KMS-11 (cell line): ENCODE data around the gene PDCD1.
A peak's percentile ranks its signal among the peaks of the same experiment; 100 is the strongest.

Experiments
- H2AFZ ChIP-seq: fragments of 200-600 bp; sonication (generic); 2 replicates; pipeline ENCODE4 v1.6.1; 2016; ENCODE audit warnings: antibody characterized with exemption, mixed run types, low read depth
- H3K27ac ChIP-seq: fragments of 200-600 bp; sonication (generic); 2 replicates; pipeline ENCODE4 v1.6.1; 2016; ENCODE audit warnings: mild to moderate bottlenecking, mixed run types
- H3K27me3 ChIP-seq: fragments of 200-600 bp; sonication (generic); 2 replicates; pipeline ENCODE4 v1.6.1; 2017; ENCODE audit warnings: mild to moderate bottlenecking, low read depth, mixed run types, moderate library complexity; ENCODE audit not compliant: insufficient read depth
- H3K36me3 ChIP-seq: fragments of 200-600 bp; sonication (generic); 2 replicates; pipeline ENCODE4 v1.6.1; 2017; ENCODE audit warnings: mild to moderate bottlenecking, mixed run types; ENCODE audit not compliant: insufficient read depth
- H3K4me1 ChIP-seq: fragments of 200-600 bp; sonication (generic); 2 replicates; pipeline ENCODE4 v1.6.1; 2016; ENCODE audit warnings: mild to moderate bottlenecking, low read depth, mixed run types; ENCODE audit not compliant: poor library complexity, severe bottlenecking
- H3K4me2 ChIP-seq: fragments of 200-600 bp; sonication (generic); 2 replicates; pipeline ENCODE4 v1.7.0; 2016; ENCODE audit warnings: mild to moderate bottlenecking, mixed run types
- H3K4me3 ChIP-seq: fragments of 200-600 bp; sonication (generic); IDR thresholded peaks from 2 replicates; pipeline ENCODE4 v1.6.1; 2017; ENCODE audit warnings: low read depth, low read length, mixed read lengths; ENCODE audit not compliant: insufficient read depth
- H3K79me2 ChIP-seq: fragments of 200-600 bp; sonication (generic); 2 replicates; pipeline ENCODE4 v1.6.1; 2016; ENCODE audit warnings: low read depth, mixed run types; ENCODE audit not compliant: insufficient read depth
- H3K9ac ChIP-seq: fragments of 200-600 bp; sonication (generic); 2 replicates; pipeline ENCODE4 v1.6.1; 2016; ENCODE audit warnings: mild to moderate bottlenecking, mixed run types
- H4K20me1 ChIP-seq: fragments of 200-600 bp; sonication (generic); 2 replicates; pipeline ENCODE4 v1.6.1; 2016; ENCODE audit warnings: mild to moderate bottlenecking, mixed run types; ENCODE audit not compliant: insufficient read depth
- TF ChIP-seq, protein P1 (sequence below): fragments of 200-600 bp; sonication (generic); conservative IDR thresholded peaks from 2 replicates; pipeline ENCODE4 v1.6.1; 2017; ENCODE audit warnings: low read depth, mild to moderate bottlenecking, antibody characterized with exemption, low read length, moderate library complexity, mixed read lengths

PDCD1 gene

DNA sequence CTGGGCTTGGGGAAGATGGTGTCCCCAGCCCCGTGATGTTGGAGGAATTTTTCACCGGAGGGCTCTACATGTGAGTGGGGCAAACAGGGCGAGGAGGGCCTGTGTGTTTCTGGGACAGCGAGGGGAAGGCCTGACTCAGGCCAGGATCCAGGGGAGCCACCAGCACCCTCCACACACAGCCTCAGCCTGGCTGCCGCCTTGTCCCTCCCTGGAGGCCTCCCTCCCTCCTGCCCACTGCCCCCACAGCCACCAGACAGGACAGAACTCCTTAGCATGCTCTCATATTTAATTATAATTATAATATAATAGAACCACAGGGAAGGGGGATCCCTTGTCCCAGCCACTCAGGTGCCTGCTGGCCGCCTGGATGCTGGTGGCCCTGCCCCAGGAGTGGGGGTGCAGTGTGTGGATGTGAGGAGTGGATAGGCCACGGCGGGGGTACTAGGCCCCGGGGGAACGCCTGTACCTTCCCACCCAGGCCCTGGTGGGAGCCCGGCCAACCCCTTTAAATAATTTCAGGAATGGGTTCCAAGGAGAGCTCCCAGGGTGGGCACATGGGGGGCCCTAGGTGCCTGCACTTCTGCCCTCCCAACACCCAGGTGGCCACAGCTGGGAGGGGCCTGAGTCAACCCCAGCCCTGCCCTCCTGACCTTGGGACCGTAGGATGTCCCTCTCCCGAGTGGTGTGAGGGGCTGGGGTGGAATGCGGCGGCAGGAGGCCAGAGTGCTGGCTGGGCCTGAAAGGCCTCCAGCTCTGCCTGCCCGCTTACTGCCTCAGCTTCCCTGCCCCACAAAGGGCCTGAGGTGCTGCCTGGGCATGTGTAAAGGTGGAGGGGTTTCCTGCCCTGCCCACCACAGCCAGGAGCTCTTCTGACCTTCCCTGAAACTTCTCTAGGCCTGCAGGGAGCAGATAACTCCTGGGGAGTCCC lies 8.8 kb downstream of the PDCD1 start:
- no peaks in the 10 kb centered on the region for H3K36me3 ChIP-seq
- H3K79me2 ChIP-seq: no peaks in the 10 kb centered on the region
- H2AFZ ChIP-seq: no peak overlapping the region
- TF ChIP-seq, protein P1, sequence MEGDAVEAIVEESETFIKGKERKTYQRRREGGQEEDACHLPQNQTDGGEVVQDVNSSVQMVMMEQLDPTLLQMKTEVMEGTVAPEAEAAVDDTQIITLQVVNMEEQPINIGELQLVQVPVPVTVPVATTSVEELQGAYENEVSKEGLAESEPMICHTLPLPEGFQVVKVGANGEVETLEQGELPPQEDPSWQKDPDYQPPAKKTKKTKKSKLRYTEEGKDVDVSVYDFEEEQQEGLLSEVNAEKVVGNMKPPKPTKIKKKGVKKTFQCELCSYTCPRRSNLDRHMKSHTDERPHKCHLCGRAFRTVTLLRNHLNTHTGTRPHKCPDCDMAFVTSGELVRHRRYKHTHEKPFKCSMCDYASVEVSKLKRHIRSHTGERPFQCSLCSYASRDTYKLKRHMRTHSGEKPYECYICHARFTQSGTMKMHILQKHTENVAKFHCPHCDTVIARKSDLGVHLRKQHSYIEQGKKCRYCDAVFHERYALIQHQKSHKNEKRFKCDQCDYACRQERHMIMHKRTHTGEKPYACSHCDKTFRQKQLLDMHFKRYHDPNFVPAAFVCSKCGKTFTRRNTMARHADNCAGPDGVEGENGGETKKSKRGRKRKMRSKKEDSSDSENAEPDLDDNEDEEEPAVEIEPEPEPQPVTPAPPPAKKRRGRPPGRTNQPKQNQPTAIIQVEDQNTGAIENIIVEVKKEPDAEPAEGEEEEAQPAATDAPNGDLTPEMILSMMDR: no peak
- no peaks in the 10 kb centered on the region for H3K4me1 ChIP-seq
- H3K27me3 ChIP-seq: peaks cover 41% of the 10 kb centered on the region; the same call in 1 of the 2 replicates
- no peak overlapping the region for H3K9ac ChIP-seq
- no peaks in the 10 kb centered on the region for H4K20me1 ChIP-seq
- no peak overlapping the region for H3K27ac ChIP-seq
- H3K4me3 ChIP-seq: no peak overlapping the region
- no peak overlapping the region for H3K4me2 ChIP-seq

GRCh38 chr2:241848761-241849615 lies 9.7 kb downstream of the PDCD1 start:
- no peaks in the 10 kb centered on the region for H3K36me3 ChIP-seq
- H3K4me1 ChIP-seq: no peaks in the 10 kb centered on the region
- H2AFZ ChIP-seq: no peak overlapping the region
- TF ChIP-seq, protein P1: no peak
- H3K4me3 ChIP-seq: no peak overlapping the region
- H3K27me3 ChIP-seq: peaks cover 41% of the 10 kb centered on the region; the same call in 1 of the 2 replicates
- no peak overlapping the region for H3K27ac ChIP-seq
- no peak overlapping the region for H3K4me2 ChIP-seq
- H3K9ac ChIP-seq: no peak overlapping the region
- no peaks in the 10 kb centered on the region for H3K79me2 ChIP-seq
- H4K20me1 ChIP-seq: no peaks in the 10 kb centered on the region

DNA sequence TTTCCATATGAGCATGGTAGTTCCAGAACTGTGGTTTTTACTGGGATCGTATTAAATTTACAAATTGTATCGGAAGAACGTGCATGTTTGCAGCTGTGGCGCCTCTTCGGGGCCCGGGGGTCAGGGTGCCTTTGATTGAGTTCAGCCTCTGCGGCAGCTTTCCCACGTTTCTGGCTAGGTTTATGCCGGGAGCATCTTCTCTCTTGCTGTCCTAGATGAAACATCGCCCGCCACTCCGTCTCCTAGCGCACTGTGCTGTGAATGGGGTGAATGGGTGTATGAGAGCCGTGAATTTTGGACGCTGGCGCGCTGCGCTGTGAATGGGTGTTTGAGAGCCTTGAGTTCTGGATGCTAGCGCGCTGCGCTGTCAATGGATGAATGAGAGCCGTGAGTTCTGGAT lies 12.3 kb downstream of the PDCD1 start:
- Histone ChIP-seq H4K20me1 (no peaks in the 10 kb centered on the region), H3K9ac (no peak overlapping the region), H3K36me3 (no peaks in the 10 kb centered on the region), H3K27ac (no peak overlapping the region), H3K79me2 (no peaks in the 10 kb centered on the region), H3K4me2 (no peak overlapping the region), H3K4me3 (no peak overlapping the region), H3K4me1 (no peaks in the 10 kb centered on the region), H2AFZ (no peak overlapping the region), H3K27me3 (peaks cover 22% of the 10 kb centered on the region; the same call in 1 of the 2 replicates)
- TF ChIP-seq, protein P1: no peak

DNA sequence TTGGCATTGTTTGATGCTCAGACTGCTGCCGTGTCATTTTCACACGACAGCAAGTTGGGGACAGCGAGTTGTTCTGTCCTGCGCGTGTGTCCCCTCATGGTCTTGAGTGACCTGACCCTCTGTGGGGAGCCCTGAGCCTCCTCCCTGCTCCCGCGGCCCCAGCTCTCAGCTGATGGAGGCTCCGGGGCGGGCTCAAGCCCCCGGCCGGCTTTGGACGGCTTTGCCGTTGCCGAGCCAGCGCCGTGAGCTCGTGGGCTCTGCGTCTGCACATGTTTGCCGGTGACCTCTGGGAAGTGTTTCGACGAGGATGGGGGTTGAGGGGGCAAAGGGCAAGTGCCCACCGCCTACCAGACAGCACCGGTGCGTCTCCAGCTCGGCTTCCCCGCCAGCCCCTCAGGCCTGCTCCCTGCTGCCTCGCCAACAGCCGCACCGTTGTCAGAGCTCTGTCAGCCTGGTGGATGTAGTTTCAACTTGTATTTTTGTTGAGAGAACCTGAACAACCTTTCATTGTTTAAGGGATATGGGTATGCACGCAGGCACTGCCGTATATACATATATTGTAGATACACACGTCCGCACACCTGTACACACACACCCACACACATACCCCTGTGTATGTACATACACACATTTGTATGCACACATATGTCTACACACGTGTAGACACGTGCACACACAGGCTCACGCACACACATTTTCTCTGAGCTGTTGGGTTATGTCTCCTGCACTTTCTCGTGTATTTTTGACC lies 13.7 kb downstream of the PDCD1 start:
- Histone ChIP-seq H3K4me3 (no peak overlapping the region), H3K27ac (no peak overlapping the region), H3K4me1 (no peaks in the 10 kb centered on the region), H4K20me1 (no peaks in the 10 kb centered on the region), H3K27me3 (peaks cover 12% of the 10 kb centered on the region), H3K36me3 (no peaks in the 10 kb centered on the region), H3K9ac (no peak overlapping the region), H3K79me2 (no peaks in the 10 kb centered on the region), H2AFZ (no peak overlapping the region), H3K4me2 (peak overlapping the region; percentile 25; the same call in 1 of the 2 replicates)
- TF ChIP-seq, protein P1: no peak
